Neuronal stem cell (in vitro differentiated cells): ENCODE data around the gene BSND.

Source experiments
- DNase-seq: peaks from one replicate; pipeline ENCODE4 v3.0.0-alpha.2; 2013; ENCODE audit warnings: low spot score
- H2AFZ ChIP-seq: one replicate; pipeline ENCODE4 v1.6.1; 2013; ENCODE audit warnings: mild to moderate bottlenecking, low read length, inconsistent platforms
- H2AK5ac ChIP-seq: 2 replicates; pipeline ENCODE4 v1.6.1; 2013; ENCODE audit warnings: low read depth, mild to moderate bottlenecking, inconsistent platforms, low read length, moderate library complexity, mixed read lengths
- H2BK120ac ChIP-seq: 2 replicates; pipeline ENCODE4 v1.6.1; 2013; ENCODE audit warnings: low read depth, mild to moderate bottlenecking, inconsistent platforms, low read length, moderate library complexity, mixed read lengths
- H2BK12ac ChIP-seq: one replicate; pipeline ENCODE4 v1.6.1; 2013; ENCODE audit warnings: low read length, inconsistent platforms
- H2BK15ac ChIP-seq: 2 replicates; pipeline ENCODE4 v1.6.1; 2013; ENCODE audit warnings: mild to moderate bottlenecking, low read length, inconsistent platforms, mixed read lengths
- H2BK5ac ChIP-seq: one replicate; pipeline ENCODE4 v1.6.1; 2013; ENCODE audit warnings: inconsistent platforms, mild to moderate bottlenecking, low read length, moderate library complexity
- H3K14ac ChIP-seq: one replicate; pipeline ENCODE4 v1.6.1; 2013; ENCODE audit warnings: low read length, inconsistent platforms
- H3K18ac ChIP-seq: 2 replicates; pipeline ENCODE4 v1.6.1; 2013; ENCODE audit warnings: low read length, inconsistent platforms
- H3K23ac ChIP-seq: 2 replicates; pipeline ENCODE4 v1.6.1; 2013; ENCODE audit warnings: low read depth, mild to moderate bottlenecking, mixed read lengths, low read length, inconsistent platforms; ENCODE audit not compliant: poor library complexity
- H3K27ac ChIP-seq: replicated peaks from 3 replicates; pipeline ENCODE4 v1.5.1; 2013; ENCODE audit warnings: low read length, inconsistent platforms
- H3K27me3 ChIP-seq, 3 experiments: 2 replicates each; pipeline ENCODE4 v1.6.1; 2013; ENCODE audit warnings: low read length in 3 of 3, mild to moderate bottlenecking in 2 of 3, inconsistent platforms in 1 of 3, low read depth in 1 of 3, mixed read lengths in 1 of 3, moderate library complexity in 1 of 3; ENCODE audit not compliant: control insufficient read depth in 3 of 3, insufficient read depth in 3 of 3
- H3K36me3 ChIP-seq, 2 donors: replicated peaks in 1 of 2; 2 replicates each; pipeline ENCODE4 v1.6.1; 2013; ENCODE audit warnings: low read length in 2 of 2; ENCODE audit not compliant: control insufficient read depth in 2 of 2, insufficient read depth in 2 of 2
- H3K4ac ChIP-seq: 2 replicates; pipeline ENCODE4 v1.6.1; 2013; ENCODE audit warnings: inconsistent platforms, mild to moderate bottlenecking, low read length, moderate library complexity
- H3K4me1 ChIP-seq, 2 donors: 1 replicate in 1 of 2; 2 replicates in 1 of 2; pipeline ENCODE4 v1.6.1; 2013; ENCODE audit warnings: low read length in 2 of 2, low read depth in 1 of 2; ENCODE audit not compliant: control insufficient read depth in 2 of 2, insufficient read depth in 1 of 2
- H3K4me2 ChIP-seq: one replicate; pipeline ENCODE4 v1.6.1; 2013; ENCODE audit warnings: mild to moderate bottlenecking, low read length, inconsistent platforms; ENCODE audit not compliant: insufficient read depth, poor library complexity, severe bottlenecking
- H3K4me3 ChIP-seq, 2 donors: 2 replicates each; pipeline ENCODE4 v1.5.1; 2013; ENCODE audit warnings: low read length in 2 of 2, mild to moderate bottlenecking in 2 of 2, inconsistent platforms in 1 of 2, moderate library complexity in 1 of 2
- H3K79me1 ChIP-seq: one replicate; pipeline ENCODE4 v1.6.1; 2013; ENCODE audit warnings: low read depth, mild to moderate bottlenecking, inconsistent platforms, low read length, moderate library complexity
- H3K9ac ChIP-seq: one replicate; pipeline ENCODE4 v1.6.1; 2013; ENCODE audit warnings: mild to moderate bottlenecking, low read depth, low read length, inconsistent platforms; ENCODE audit not compliant: poor library complexity
- H3K9me3 ChIP-seq, 2 donors: replicated peaks in 1 of 2; 2 replicates each; pipeline versions ENCODE3 to v1.6.1; 2013; ENCODE audit warnings: low read length in 2 of 2, mild to moderate bottlenecking in 2 of 2, inconsistent platforms in 1 of 2, low read depth in 1 of 2, mixed read lengths in 1 of 2, moderate library complexity in 1 of 2; ENCODE audit not compliant: control insufficient read depth in 2 of 2, insufficient read depth in 1 of 2
- H4K8ac ChIP-seq: one replicate; pipeline ENCODE4 v1.6.1; 2013; ENCODE audit warnings: low read depth, mild to moderate bottlenecking, inconsistent platforms, low read length, moderate library complexity
- H4K91ac ChIP-seq: one replicate; pipeline ENCODE4 v1.6.1; 2013; ENCODE audit warnings: low read length, low read depth, mild to moderate bottlenecking, inconsistent platforms; ENCODE audit not compliant: poor library complexity
- WGBS, 2 donors: extraction: QIAGEN DNeasy Blood & Tissue Kit; methylation state at CpG; one replicate each; pipeline ENCODE4 v1.1.7; 2013; ENCODE audit warnings: missing lambda C conversion rate in 2 of 2, mixed read lengths in 1 of 2; ENCODE audit not compliant: insufficient read length in 2 of 2, insufficient replicate concordance in 1 of 2; ENCODE audit errors: extremely low coverage in 2 of 2; 5-methylcytosine and 5-hydroxymethylcytosine counted together

The BSND gene

DNA sequence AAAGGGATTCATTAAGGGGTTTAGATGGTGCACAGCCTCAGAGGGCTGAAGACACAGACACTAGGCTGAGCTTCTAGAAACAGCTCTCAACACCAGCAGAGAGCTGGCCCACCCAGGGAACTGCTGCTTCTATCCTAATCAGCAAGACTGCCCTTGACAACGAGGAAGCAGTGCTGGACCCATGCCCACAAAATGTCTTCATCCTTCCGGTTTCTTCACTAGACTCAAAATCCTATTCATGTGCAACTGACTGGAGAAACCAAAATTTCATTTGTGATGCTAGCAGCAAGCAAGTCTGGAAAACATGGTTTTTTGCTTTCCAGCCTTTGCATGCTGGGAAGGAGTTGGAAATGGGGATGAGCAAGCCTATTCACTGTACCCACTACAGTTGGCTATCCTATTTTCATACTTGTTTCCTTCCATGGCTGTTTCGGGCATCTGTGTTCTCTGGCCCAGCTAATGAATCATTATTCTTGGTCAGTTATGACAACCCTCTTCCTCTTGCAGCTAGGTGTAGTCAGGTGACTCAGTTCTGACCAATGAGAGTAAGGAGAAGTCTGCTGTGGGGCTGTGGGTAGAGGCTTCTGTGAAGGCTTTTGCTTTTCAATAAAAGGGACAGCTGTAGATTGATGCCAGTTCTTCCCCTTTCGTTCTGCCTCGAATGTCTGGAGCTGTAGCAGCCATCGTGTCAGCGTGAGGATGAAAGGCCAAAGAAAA lies 33.0 kb upstream of the BSND start:
- no CpG with 5 or more reads among the region's 7 CpGs for WGBS, 2 donors
- no peak overlapping the region for H3K14ac ChIP-seq
- DNase-seq, result no peak

DNA sequence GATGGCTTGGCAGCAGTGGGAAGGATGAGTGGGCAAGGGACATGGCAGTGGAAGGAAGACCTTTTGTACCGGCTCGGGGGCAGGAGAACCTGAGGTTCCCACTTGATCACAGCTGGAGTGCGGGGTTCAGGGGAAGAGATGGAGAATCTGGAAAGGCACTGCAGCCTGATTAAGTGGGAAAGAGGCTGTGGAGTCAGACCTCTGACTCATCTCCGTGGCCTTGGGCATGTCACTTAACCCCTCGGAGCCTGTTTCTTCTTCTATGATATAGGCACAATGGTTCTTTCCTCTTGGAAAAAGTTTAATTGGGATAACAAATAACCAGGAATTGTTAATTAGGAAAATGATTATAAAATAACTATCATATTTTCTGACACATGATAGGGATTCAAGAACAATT lies 31.4 kb upstream of the BSND start:
- Histone ChIP-seq H3K9me3 (no peaks in the 10 kb centered on the region), H3K36me3 (no peaks in the 10 kb centered on the region), H2BK120ac (no peak overlapping the region), H4K8ac (no peak overlapping the region), H2BK15ac (no peak overlapping the region), H3K27me3 (no peaks in the 10 kb centered on the region), H3K23ac (no peak overlapping the region), H3K27ac (no peak overlapping the region), H2AFZ (no peak overlapping the region), H3K14ac (no peak overlapping the region), H3K4me2 (no peak overlapping the region), H4K91ac (no peak overlapping the region), H3K18ac (no peak overlapping the region), H2BK5ac (no peak overlapping the region), H2AK5ac (no peak overlapping the region), H3K79me1 (no peaks in the 10 kb centered on the region), H3K4me1 (no peaks in the 10 kb centered on the region), H3K4ac (no peak overlapping the region), H3K4me3 (no peak overlapping the region), H2BK12ac (no peak overlapping the region), H3K9ac (no peak overlapping the region)
- WGBS, 2 donors, result no CpG with 5 or more reads among the region's 5 CpGs
- no peak for DNase-seq

More for the DNA sequence above, 33.0 kb upstream of the BSND start:
- no peaks in the 10 kb centered on the region for H3K27me3 ChIP-seq
- no peak overlapping the region for H2BK15ac ChIP-seq
- H3K18ac ChIP-seq, result no peak overlapping the region
- H2BK5ac ChIP-seq, result no peak overlapping the region
- H3K23ac ChIP-seq, result no peak overlapping the region
- no peaks in the 10 kb centered on the region for H3K4me1 ChIP-seq
- H4K91ac ChIP-seq, result no peak overlapping the region
- no peak overlapping the region for H2AFZ ChIP-seq
- H3K36me3 ChIP-seq, result no peaks in the 10 kb centered on the region
- H3K4ac ChIP-seq, result no peak overlapping the region
- no peak overlapping the region for H3K9ac ChIP-seq
- no peak overlapping the region for H3K4me3 ChIP-seq
- H3K9me3 ChIP-seq, result no peaks in the 10 kb centered on the region
- H3K27ac ChIP-seq, result no peak overlapping the region
- no peak overlapping the region for H4K8ac ChIP-seq
- no peak overlapping the region for H2AK5ac ChIP-seq
- H3K4me2 ChIP-seq, result no peak overlapping the region
- no peak overlapping the region for H2BK120ac ChIP-seq
- no peaks in the 10 kb centered on the region for H3K79me1 ChIP-seq
- no peak overlapping the region for H2BK12ac ChIP-seq

DNA sequence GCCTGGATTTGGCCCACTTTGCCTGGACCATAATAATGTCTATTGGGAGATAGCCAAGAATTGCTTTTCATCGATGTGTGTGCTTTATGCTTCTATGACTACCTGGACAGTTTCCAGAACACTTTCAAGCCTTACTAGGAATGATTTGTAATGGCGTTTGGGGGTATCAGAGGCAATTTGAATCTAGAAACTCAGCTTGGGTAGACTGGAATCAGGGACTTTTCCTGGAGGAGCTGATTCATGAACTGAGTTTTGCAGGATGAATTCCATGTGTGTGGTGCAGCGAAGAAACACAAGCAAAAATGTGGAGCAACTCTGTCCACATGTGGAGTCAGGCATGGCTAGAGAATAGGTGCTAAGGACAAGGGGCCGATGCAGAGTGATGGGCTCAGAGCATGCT lies 30.2 kb upstream of the BSND start:
- Histone ChIP-seq H3K23ac (no peak overlapping the region), H3K79me1 (no peaks in the 10 kb centered on the region), H3K4ac (no peak overlapping the region), H3K4me2 (no peak overlapping the region), H2BK120ac (no peak overlapping the region), H3K36me3 (no peaks in the 10 kb centered on the region), H2AFZ (no peak overlapping the region), H3K9me3 (no peaks in the 10 kb centered on the region), H3K18ac (no peak overlapping the region), H4K91ac (no peak overlapping the region), H2BK5ac (no peak overlapping the region), H3K14ac (no peak overlapping the region), H4K8ac (no peak overlapping the region), H3K27ac (no peak overlapping the region), H3K9ac (no peak overlapping the region), H2BK15ac (no peak overlapping the region), H3K27me3 (peaks cover 0 to 2% (median 0%) of the 10 kb centered on the region in 3 experiments), H3K4me3 (no peak overlapping the region), H2AK5ac (no peak overlapping the region), H3K4me1 (peaks cover 0 to 1% of the 10 kb centered on the region in 2 donors), H2BK12ac (no peak overlapping the region)
- DNase-seq, result no peak
- WGBS, 2 donors, result no CpG with 5 or more reads among the region's 4 CpGs

DNA sequence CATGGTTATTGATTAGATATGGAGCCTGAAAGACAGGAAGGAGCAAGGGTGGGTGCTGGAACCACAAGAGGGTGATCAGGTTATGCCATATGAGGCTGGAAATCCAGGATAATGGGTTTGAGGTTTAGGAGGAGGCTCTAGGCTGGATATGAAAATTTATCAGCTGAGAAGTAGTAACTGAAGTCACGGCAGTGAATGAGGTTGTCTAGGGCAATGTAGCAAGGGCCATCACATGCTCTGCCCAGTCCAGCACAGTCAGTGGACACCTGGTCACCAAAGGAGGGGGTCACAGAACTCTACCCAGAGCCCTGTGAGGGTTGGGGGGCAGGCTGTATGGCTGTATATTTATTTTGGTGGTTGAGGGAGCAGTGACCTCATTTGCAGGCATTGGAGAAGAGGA lies 28.9 kb upstream of the BSND start:
- Histone ChIP-seq H3K4me1 (peaks cover 0 to 1% of the 10 kb centered on the region in 2 donors), H3K27ac (no peak overlapping the region), H2BK120ac (no peak overlapping the region), H2BK5ac (no peak overlapping the region), H4K8ac (no peak overlapping the region), H3K18ac (no peak overlapping the region), H3K4ac (no peak overlapping the region), H3K4me2 (no peak overlapping the region), H3K4me3 (no peak overlapping the region), H3K36me3 (no peaks in the 10 kb centered on the region), H2AFZ (no peak overlapping the region), H3K27me3 (peaks cover 0 to 5% (median 0%) of the 10 kb centered on the region in 3 experiments), H3K23ac (no peak overlapping the region), H2BK15ac (no peak overlapping the region), H3K79me1 (no peaks in the 10 kb centered on the region), H2BK12ac (no peak overlapping the region), H3K9me3 (no peaks in the 10 kb centered on the region), H2AK5ac (no peak overlapping the region), H4K91ac (no peak overlapping the region), H3K9ac (no peak overlapping the region), H3K14ac (no peak overlapping the region)
- DNase-seq, result no peak
- no CpG with 5 or more reads among the region's 1 CpG for WGBS, 2 donors
